ENCODE results near the gene PLP2.

Gene PLP2

GRCh38 chrX:49212209-49212608, 40.5 kb downstream of the PLP2 start:
- DNase-seq, result no peak

GRCh38 chrX:49212861-49213260, 41.2 kb downstream of the PLP2 start:
- no peak for DNase-seq

DNA sequence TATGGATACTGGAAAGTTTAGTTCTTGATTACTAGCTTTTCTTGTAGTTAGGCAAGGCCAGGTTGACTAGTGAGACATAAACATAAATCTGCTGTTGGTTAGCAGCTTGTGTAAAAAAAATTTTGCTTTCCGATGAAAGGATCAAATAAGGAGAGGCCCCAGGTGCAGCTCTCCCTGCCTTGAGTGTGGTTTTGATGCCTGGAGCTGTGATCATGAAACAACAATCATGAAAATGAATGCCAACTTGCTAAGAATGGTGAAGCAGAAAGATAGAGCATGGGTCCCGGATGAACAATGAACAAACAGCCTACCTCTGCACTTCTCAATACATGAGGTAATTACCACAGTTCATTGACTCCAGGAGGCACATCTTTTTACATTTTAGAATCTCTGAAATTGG, 42.7 kb downstream of the PLP2 start:
- no peak for DNase-seq

- DNase-seq, result no peak
Measured at GRCh38 chrX:49214996-49215526, 43.4 kb downstream of the PLP2 start.

GRCh38 chrX:49220100-49220499, 48.4 kb downstream of the PLP2 start:
- no peak for DNase-seq

- DNase-seq, result no peak
Measured at GRCh38 chrX:49221868-49222267, 50.2 kb downstream of the PLP2 start.

All from hematopoietic multipotent progenitor cell treated with erythropoietin and hydrocortisone succinate and interleukin-3 and kit ligand, for 4 days (in vitro differentiated cells).